NCI-H1694 (cell line): ENCODE results near the gene CDT1.

ENCODE experiments used
- DNase-seq: peaks from one replicate; lab custom pipeline; 2025; lab: John Stamatoyannopoulos, UW

CDT1 gene

DNA sequence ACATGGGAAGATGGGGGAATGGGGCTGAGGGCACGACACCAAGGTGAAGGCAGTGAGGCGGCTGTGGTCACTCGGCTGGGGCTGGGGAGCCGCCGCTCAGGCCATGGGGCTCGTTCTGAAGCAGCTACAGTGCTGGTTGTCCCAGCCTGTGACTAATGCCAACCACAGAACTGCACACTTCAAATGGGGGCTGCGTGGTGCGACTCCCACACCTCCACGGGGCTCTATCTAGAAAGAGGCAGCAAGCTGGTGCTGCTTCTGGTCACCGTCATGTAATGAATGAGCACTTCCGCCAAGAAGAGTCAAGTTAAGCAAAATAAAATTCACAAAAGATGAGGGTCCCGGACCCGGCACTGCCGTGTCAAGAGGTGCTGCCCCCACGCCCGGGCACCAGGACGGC is 33.2 kb downstream of the CDT1 start:
- DNase-seq = no peak

DNA sequence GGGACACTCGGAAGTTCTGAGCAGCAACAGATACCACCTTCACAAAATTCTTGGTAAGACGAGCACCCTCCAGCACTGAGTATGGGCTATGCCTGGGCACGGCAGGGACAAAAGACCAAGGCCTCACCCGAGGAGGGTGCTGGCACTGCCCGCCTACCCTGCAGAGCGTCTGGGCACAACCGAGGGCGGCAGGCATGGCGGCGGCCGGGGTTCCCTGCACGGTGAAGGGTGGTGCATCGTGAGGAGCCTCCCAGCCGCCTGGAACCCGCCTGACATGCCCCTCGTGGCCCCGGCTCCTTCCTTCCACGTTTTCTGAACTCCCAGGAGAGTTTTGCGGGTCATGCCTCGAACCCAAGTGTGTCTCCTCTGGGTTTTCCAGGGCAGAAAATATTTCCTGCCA is 34.2 kb downstream of the CDT1 start:
- no peak for DNase-seq

- DNase-seq = no peak
Observed at GRCh38 chr16:88838566-88838965, 35.0 kb downstream of the CDT1 start.

DNA sequence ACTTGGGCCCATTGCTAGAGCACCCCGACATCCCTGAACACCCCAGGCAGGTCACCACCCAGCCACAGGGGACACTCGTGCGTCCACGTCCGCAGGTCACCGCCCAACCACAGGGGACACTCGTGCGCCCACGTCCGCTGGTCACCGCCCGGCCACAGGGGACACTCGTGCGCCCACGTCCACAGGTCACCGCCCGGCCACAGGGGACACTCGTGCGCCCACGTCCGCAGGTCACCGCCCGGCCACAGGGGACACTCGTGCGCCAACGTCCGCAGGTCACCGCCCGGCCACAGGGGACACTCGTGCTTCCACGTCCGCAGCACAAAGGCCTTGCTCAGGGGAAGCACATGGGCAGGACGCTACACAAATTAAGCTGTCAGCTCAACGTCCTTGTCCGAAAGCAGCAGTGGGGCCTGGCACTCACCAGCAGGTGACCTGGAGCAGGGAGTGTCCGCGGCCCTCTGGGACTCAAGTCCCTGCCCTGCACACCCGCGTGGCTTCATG is 35.5 kb downstream of the CDT1 start:
- DNase-seq = no peak

DNA sequence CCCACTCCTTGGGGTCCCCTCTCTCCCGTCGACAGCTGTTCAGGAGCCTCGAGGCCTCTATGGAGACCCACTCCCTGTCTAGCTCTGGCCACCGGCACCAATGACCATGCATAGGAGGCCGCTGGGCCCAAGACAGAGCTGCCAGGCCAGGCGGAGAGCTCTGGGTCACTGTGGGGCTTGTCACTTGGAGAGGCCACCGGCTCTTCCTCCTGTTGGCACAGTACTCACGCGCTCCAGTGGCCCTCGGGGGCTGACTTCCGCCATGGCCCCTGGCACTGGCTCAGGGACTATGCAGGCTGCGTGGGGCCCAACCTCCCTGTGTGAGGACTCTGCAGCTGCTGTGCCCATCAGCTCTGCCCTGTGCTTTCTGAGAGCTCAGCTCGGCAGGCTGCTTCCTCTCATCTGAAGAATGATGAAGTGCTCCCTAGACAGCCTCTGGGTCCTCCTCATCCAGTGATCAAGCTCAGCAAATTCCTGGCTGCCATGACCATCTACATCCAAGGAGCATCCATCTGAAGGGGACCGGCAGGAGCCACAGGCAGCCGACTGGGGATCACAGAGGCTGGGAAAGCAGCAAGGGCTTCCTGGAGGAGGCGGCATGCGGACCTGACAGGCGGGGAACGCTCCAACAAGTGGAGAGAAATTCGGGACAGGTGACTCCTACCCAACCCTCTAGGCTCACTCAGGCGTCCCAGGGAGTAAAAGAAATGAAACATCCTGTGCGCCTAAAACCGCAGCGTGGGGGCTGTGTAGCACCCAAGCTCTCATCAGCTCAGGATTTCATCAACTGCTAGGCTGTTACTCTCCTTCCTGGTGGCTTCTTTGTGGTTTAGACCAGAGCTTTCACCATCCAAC is 36.4 kb downstream of the CDT1 start:
- DNase-seq = no peak

DNA sequence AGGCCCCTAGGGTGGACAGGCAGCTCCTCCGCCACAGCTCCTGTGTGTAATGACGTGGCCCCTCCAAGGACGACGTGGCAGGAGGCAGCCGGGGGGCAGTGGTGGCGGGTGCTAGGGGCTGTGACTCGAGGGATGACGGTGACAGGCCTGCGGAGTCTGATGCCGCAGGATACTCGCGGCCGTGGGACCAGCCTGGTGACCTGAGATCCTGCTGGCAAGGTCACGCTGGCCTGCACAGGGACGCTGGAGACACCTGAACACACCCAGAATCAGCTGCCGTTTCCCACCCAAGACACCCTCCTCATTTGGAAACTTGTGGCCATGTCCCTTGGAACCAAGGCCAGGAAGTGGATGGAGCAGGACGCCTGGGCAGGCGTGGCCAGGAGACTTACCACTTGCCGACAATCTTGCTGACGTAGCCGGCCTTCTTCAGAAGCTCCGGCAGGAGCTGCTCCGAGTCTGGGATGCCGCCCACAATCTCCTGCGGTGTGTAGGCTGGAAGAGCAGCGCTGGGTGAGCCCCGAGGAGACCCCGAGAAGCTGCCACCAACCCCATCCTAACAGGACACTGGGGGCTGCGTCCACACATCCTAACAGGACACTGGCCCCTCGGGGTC is 37.1 kb downstream of the CDT1 start:
- DNase-seq = no peak

DNA sequence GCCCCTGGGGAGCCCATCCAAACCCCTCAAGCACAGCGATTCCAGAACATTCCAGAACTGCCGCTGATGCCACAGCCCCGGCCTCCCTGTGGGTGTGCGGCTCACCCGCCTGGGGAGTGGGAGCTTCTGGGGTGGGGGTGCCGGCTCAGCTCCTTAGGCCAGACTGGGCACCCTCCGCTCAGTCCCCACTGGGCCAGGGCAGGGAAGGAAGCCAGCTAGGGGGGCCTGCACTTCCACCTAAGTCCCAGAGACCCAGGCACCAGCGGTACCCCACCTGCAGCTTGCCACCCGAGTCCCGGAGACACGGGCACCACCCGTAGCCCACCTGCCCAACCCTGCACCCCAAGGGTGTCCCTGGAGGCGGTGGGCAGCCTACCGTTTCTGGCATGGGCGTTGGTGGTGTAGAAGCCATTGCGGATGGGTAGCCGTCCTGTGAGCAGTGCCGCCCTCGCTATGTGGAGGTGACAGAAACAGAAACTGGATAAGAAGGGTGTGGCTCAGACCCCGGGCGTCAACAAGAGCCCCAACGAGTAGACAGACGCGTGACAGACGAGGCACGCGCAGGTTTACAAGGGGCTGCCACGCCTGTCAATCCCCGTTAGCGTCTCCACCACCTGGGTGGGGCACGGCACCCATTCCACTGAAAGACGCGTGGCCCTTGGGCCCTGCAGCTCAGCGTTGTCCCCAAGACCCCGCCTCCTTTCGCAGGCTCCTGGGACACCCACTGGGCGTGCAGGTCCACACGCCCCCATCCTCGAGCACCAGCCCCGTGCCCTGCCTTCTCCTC is 38.1 kb downstream of the CDT1 start:
- no peak for DNase-seq

GRCh38 chr16:88842308-88842756 is 38.7 kb downstream of the CDT1 start:
- no peak for DNase-seq

DNA sequence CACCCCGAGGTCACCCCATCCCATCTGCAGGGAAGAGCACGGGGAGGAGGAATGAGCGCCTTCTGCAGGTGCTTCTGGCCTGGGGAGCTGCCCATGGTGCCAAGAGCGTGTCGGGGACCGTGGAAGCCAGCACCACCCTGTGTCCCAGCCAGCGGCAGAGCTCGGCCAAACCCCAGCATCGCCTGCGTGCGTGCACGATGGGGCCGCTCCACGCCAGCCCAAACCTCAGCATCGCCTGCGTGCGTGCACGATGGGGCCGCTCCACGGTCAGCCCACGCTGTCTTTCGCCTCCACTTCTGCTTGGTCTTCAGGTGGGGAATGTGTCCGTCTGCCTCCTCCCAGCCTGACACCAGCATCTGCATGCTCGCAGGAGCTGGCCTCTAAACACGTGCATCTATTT is 39.2 kb downstream of the CDT1 start:
- DNase-seq = no peak

- DNase-seq = no peak
Observed at GRCh38 chr16:88843256-88843655, 39.7 kb downstream of the CDT1 start.

GRCh38 chr16:88844419-88845036 is 40.9 kb downstream of the CDT1 start:
- DNase-seq = no peak

- no peak for DNase-seq
Observed at GRCh38 chr16:88846088-88846487, 42.5 kb downstream of the CDT1 start.

DNA sequence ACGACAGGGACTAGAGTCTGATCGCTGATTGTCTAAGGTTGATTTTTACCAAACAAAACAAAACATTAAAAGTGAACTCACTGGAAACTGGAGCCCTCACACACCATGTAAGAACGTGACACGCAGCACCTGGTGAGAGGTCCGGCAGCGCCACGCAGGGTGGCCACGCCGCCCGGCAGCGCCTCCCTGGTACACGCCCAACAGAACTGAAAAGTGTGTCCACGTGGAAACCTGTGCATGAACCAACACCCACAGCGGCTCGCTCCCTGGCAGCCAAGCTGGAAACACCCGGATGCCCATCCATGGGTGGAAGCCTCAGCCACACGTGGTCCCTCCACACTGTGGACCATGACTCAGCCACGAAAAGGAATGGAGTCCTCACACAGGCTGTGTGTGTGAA is 44.1 kb downstream of the CDT1 start:
- no peak for DNase-seq

DNA sequence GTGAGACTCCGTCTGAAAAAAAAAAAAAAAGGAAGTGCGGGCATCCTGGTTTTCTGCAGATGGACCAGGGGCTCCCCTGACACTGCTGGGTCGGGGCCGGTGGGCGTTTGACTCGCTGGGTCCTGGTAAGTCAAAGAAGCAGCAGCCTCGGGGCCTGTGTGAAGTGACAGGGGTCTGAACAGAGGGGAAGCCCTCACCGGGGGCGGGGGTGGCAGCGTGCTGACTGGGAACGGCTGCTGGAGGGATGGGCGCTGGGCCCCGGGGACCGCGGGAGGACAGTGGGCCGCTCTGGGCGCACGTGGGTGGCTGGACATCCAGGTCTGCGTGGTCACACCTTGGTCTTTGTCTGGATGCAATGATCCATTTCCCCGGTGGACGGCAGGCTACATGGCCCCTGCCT is 45.0 kb downstream of the CDT1 start:
- no peak for DNase-seq

GRCh38 chr16:88850531-88851199 is 47.1 kb downstream of the CDT1 start:
- no peak for DNase-seq

- DNase-seq = no peak
Observed at GRCh38 chr16:88851616-88852015, 48.0 kb downstream of the CDT1 start.

DNA sequence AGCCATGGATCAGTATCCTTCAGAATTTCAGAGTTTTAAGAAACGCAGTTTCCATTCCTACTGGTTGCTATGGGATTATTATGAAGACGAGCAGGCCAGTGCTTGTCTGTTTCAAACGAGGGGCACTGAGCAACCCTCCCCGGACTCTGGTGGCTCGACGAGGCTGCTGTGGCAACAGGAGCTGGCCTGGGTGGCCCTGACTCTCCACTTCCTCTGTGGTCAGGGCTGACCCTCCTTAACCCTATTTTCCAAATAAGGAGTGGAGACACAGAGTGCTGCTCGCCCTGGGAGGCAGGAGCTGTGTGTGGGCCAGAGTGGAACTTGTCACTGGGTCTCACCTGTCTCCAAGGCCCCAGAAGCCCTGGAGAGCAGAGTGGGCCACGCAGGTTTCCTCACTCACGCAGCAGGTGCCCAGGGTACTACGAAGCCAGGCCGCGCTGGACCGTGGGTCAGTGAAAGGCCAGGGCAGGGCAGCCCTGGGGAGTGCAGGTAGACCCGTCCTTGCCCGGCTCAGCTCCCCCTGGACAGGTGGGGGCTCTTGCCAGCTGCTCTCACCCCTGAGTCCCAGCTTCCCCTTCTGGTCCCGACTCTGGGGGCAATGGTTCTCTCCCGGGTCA is 49.8 kb downstream of the CDT1 start:
- DNase-seq = no peak

GRCh38 chr16:88854306-88855111 is 50.9 kb downstream of the CDT1 start:
- no peak for DNase-seq

DNA sequence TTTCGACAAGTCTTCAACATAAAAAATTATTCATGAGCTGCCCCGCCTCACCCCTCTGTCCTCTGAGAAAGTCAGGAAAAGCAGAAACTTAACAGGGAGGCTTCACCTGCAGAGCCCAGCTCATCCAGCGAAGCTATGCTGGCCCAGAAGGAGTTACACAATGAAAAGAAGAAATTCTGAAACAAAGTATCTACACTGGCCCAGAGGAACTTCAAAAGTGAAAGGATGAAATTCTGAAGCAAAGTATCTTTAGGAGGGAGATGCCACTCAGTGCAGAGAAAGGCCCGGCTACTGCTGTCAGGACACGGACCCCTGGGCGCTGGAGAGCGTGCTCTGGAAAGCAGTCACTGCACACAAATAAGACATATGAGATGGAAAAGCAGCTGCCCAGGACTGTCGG is 51.6 kb downstream of the CDT1 start:
- DNase-seq = no peak

DNA sequence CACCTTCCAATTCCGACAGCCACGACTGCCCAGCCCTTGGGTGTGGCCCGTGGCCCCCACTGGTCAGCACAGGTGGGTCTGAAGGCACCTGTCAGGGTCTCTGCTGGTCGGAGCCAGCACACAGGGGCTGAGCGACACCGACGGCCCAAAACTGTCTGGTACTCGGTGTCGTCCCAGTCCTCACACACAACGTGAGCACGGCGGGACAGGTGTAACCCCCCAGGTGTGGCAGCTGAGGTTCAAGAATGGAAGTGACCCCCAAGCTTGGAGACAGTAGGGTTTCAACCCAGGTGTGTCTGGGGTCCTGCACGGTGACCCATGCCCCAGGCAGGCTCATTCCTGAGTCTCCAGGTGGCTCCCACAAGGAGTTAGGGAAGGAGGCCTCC is 52.1 kb downstream of the CDT1 start:
- DNase-seq = no peak
